ENCODE data around the gene CLUH.

The CLUH gene, protein sequence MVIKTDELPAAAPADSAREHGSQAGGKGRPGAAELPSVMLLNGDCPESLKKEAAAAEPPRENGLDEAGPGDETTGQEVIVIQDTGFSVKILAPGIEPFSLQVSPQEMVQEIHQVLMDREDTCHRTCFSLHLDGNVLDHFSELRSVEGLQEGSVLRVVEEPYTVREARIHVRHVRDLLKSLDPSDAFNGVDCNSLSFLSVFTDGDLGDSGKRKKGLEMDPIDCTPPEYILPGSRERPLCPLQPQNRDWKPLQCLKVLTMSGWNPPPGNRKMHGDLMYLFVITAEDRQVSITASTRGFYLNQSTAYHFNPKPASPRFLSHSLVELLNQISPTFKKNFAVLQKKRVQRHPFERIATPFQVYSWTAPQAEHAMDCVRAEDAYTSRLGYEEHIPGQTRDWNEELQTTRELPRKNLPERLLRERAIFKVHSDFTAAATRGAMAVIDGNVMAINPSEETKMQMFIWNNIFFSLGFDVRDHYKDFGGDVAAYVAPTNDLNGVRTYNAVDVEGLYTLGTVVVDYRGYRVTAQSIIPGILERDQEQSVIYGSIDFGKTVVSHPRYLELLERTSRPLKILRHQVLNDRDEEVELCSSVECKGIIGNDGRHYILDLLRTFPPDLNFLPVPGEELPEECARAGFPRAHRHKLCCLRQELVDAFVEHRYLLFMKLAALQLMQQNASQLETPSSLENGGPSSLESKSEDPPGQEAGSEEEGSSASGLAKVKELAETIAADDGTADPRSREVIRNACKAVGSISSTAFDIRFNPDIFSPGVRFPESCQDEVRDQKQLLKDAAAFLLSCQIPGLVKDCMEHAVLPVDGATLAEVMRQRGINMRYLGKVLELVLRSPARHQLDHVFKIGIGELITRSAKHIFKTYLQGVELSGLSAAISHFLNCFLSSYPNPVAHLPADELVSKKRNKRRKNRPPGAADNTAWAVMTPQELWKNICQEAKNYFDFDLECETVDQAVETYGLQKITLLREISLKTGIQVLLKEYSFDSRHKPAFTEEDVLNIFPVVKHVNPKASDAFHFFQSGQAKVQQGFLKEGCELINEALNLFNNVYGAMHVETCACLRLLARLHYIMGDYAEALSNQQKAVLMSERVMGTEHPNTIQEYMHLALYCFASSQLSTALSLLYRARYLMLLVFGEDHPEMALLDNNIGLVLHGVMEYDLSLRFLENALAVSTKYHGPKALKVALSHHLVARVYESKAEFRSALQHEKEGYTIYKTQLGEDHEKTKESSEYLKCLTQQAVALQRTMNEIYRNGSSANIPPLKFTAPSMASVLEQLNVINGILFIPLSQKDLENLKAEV (N-terminal part only)

DNA sequence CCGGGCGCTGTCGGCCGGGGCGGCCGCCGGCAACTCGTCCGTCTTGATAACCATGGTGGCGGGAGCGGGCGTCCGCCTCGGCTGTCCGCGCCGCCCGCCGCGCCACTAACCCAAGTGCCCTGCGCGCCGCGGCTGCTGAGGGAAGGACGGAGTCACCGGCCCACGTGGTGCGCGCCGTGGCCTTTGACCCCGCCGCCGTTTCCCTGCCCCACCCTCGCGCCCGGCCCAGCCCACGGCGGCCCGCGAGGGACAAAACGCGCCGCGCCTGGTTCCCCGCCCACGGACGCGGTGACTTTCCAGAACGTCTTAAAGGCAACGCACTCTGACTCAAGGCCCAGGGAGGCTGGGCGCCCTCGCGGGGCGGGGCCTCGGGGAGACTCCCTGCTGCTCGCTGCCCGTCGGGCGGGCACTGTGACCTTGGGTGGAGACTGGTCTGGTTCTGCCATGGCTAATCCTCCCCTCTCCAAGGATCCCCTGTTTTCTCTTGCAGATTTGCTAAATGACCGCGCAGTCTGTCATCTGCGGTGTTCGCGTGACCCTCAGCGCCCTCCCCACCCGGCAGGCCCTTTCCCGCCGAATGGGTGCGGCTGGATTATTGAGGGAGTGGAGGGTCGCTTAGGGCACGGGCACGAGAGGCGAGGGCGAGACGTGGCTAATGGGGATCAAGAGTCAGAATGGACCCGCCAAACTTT is at the start of gene CLUH:
Gene CLUH (minus strand): TSS at position 157 of the 692 bp plus-strand sequence. CDS start 103 bp downstream, at position 54.
- DNase-seq (ENCODE audit: insufficient read length, low spot score) (peak; percentile 99), FAIRE-seq (peak; percentile 98)

DNA sequence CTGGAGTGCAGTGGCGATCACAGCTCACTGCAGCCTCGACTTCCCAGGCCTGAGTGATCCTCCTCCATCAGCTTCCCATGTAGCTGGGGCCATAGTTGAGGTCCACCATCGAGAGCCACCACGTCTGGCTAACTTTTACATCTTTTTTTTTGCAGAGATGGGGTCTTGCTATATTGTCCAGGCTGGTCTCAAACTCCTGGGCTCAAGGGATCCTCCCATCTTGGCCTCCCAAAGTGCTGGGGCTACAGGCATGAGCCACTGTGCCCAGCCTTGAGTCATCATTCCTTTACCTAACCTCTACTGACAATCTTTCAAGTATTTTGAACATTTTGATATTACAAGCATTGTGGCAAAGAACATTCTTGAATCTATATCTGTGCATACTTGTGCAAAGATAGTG is 47.3 kb upstream of the CLUH start:
- FAIRE-seq: no peak
- DNase-seq (ENCODE audit: insufficient read length, low spot score): no peak

DNA sequence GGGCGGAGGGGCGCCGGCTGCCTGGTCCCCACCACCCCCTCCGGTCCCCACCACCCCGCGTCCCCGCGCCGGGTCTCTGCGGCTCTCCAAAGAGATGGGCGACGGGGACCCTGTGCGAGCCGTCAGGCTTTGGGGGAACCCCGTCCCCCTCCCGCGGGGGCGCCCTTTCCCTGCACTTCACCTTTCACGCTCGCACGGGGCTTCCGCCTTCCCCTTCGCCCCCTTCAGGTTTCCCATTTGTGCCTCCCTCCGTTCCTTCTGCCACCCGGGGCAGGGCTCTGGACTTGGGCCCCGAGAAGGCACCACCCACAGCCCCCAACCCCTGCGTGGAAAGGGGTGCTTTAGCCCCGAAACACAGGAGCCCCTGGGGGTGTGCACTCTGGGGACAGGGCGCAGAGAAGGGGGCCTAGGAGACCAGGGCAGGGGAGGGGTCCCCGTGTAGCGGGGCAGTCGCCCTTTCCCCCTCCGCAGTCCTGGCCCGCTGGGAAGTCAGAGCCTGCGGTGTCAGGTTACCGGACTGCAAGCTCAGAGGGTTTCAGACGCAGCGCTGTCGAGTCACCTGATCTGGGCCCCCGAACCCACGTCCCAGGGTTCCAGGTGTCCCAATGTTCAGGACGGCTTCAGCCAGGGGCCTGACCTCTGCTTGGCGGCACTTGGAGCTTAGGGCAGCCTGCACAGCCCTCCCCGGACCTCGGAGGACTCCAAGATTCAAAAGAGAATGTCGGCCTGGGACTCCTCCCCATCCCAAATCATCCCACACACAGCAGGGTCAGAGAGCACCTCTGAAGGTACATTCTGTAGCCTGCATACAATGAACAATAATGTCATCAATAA is 44.5 kb upstream of the CLUH start:
- DNase-seq (ENCODE audit: insufficient read length, low spot score) (no peak), FAIRE-seq (no peak)

DNA sequence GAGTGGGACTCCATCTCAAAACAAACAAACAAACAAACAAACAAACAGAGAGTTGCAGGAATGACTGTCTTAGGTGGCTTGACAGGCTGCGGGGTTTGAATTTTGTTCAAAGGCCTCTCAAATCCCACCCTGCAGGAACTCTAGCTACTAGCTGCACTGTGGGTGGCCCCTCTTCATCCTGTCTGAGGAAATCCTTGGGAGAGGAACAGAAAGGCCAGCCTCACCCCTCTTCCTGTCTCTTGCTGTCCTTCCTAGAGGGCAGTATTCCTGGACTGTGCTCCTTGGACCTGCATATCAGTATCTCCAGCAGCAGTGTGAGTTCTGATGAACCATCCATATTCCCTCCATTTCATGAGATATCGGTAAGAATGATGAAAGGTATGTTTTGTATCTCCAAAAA is 39.9 kb upstream of the CLUH start:
- DNase-seq (ENCODE audit: insufficient read length, low spot score) (no peak), FAIRE-seq (no peak)

DNA sequence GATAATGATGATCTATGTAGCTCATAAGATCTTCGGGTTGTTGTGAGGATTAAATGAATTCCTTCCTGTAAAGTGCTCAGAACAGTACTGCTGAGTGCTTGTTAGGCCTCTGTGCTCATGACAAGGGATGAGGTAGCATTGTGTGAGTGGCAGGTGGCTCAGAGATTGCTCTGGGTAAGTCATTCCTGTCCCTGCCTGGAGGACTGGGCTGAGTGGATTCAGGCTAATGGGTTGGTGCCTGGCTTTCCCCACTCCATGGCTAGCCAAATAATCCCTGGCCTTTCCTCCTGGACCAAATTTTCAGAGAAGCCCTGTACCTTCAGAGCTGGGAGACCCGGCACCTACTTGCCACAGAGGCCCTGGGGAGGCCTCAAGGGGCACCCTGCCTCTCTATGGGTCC is 39.2 kb upstream of the CLUH start:
- FAIRE-seq (no peak), DNase-seq (ENCODE audit: insufficient read length, low spot score) (no peak)

DNA sequence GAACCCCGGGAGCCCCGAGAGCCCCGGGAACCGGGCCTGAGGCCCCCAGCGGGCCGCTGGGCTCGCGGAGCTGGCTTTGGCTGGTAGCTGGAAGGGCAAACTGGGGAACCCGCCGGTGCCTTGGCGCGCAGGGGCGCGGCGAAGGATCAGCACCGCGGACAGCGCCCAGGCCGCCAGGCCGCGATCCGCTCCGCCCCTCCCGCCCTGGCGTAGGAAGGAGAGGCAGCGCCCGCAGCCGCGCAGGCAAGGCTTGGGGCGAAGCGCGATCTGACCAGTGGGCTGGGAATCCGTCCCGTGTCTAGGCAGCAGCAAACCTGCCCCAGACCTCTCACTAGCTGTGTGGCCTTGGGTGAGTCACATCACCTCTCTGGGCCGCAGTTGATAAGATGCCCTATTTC is 38.2 kb upstream of the CLUH start:
- FAIRE-seq (no peak), DNase-seq (ENCODE audit: insufficient read length, low spot score) (peak; percentile 97)

DNA sequence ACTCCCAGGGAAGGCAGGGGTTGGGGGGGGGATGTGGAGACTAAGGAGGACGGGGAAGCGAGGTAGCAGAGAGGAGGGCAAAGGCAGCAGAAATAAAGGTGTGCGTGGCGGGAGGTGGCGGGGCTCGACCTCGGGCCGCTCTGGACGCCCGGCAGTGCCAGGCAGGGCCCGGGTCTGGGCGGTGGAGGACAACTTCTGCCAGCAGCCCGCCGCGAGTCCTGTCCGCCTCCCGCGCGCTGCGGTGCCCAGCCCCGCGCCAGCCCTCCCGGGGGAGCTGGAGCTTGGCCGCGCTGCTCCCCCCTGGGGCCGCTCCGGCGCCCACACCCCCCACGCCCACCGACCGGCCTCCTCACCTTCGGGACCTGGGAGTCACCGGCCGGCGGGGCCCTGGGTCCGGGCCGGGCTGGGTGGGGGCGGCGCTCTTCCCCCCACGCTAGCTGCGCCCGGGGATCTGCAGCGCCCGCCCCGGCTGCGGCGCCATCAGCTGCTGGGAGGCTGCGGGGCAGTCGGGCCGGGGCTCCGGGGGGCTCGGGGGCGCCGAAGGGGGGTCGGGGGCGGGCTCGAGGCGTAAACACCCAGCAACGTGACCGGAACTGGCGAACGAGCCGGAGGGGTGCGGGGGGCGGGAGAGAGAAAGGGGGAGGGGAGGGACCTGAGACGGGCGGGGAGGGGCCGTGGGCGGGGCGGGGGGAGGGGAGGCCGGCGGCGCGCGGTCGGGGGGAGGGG is 37.7 kb upstream of the CLUH start, which contains the start of gene CCDC92B:
Gene CCDC92B (minus strand): TSS at position 595 of the 726 bp plus-strand sequence. CDS start 14,507 bp downstream, outside the sequence.
- FAIRE-seq (no peak), DNase-seq (ENCODE audit: insufficient read length, low spot score) (no peak)

DNA sequence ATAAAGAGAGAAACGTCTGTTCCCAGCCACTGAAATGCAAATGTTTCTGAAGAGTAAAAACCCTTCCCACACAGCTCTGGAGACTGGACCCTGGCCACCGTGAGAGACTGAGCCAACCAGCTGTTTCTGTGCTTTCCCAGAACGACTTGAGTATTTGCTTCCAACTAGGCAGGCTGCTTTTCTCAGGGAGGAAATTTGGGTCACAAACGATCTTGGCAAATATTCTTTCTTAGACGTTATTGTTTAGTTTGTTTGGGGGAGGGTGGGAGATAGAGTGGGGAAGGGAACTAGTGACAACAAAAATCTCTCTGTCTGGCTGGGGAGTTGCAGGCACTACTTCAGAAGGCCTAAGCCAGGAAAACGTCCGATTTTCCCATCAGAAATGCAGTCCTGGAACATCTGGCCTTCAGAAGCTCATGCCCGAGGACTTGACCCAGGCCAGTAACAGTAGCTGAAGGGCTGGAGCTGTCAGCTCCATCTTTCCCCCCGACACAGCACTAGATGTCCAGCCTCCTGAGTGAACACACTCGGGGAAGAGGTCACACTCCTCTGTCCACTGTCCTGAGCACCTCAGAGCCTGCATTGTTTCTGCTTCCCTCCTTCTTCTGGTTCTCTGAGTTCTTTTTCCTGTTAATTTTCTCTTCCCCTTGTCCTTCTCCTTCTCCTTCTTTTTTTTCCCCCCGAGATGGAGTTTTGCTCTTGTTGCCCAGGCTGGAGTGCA is 33.9 kb upstream of the CLUH start:
- DNase-seq (ENCODE audit: insufficient read length, low spot score) (no peak), FAIRE-seq (no peak)

DNA sequence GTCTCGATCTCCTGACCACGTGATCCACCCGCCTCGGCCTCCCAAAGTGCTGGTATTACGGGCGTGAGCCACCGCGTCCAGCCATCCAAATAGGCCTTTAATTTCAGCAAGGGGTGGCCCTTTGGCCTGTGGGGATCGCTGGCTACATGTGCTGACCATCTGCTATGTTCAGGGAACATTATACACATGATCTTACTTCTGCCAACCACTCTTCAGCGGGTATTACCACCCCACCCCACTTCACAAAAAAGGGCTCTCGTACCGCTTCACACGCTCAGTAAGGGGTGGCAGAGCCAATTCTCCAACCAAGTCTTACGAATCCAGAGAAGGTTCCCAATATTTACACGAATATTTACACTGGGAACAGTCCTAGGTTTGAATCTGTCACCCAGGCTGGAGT is 26.1 kb upstream of the CLUH start:
- DNase-seq (ENCODE audit: insufficient read length, low spot score) (no peak), FAIRE-seq (no peak)

DNA sequence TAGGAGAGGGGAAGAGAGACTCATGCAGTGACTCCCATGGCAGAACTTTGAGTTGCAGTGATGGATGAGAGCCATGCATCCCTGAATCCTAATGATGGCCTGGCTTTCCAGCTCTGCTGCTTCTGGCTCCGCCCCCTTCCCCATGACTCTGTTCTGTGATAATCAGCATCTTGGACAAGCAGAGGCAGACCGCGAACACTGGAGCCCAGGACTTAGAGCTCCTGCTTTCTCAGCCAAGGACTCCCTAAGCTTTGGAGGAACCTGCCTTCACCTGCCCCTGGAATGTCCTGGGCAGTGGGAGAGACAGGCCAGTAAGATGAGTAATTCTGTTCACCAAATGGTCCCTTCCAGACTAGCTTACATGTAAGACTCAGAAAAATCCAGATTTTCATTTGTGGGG is 25.4 kb upstream of the CLUH start:
- DNase-seq (ENCODE audit: insufficient read length, low spot score) (no peak), FAIRE-seq (no peak)

DNA sequence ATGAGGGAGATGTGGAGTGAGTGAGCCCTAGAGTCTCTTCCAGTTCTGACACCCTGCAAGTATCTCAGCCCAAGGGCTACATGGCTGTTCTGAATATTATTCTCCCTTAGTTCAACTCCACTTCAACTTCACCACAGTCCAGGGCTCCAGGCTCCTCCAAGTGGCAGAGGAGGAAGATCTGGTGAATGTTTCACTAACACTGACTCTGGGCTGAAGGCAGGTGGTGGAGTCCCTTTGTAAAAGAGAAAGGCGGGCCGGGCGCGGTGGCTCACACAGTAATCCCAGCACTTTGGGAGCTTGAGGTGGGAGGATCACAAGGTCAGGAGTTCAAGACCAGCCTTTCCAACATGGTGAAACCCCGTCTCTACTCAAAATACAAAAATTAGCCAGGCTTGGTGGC is 24.3 kb upstream of the CLUH start:
- DNase-seq (ENCODE audit: insufficient read length, low spot score): no peak
- no peak for FAIRE-seq

DNA sequence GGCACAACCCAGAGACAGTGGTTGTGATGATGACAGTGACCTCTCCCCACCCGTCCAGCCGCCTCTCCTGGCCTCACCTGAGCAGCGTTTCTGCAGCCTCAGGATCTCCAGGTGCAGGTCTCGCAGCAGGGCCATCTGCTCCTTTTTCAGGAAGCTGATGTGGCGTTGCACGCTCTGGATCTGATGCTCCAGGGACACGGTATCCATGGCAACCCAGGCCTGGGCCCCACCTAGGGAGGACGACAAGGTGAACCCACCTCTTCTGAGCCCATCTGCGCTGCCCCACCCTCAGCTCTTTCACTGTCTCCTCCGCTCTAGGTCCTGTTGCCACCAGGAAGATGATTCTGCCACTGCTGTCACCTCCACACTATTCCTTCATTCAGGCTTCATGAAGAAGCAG is 23.4 kb upstream of the CLUH start:
- FAIRE-seq: no peak
- DNase-seq (ENCODE audit: insufficient read length, low spot score): no peak

DNA sequence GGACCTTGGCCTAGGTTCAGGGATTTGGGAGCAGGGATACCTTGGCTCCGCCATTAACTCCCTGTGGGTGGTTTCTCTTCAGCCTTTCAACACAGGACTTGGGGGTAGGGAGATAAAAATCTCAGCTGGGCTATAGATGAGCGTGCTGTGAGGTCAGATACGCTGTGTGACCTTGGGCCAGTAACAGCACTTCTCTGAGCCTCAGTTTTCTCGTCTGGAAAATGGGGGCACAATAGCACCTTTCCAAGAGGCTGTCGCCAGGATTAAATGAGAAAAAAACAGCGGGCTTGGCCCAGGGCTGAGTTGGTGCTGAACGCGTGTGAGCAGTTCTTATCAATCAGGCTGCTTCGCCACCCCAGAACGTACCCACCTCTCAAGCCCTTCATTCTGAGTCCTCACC is 20.2 kb upstream of the CLUH start:
- no peak for DNase-seq (ENCODE audit: insufficient read length, low spot score)
- no peak for FAIRE-seq

DNA sequence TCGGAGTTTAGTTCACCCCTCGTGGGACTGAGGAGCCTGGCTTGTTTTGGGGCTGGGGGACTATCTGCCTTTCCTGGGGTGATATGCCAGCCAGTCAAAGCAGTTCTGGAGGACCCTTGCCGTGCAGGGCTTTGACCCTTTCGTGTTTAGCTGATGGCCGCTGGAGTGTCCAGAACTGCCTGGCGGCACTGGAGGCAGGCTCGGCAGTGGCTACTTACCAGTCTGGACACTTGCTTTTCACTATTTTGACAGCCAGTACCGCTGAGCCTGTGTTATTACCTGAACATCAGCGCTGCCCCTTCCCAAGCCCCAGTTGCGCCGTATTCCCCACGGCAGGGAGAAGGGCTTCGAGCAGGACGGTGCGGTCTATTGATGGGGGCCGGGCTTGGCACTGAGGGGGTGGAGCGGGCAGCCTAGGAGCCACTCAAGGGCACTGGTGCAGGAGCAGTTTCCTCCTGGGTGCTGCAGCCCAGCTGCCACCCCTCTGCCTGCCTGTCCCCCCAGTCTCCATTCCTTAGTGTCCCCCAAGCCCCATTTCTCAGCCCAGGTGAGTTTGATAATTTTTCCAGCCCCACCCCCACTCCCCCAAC is 19.3 kb upstream of the CLUH start:
- DNase-seq (ENCODE audit: insufficient read length, low spot score) (no peak), FAIRE-seq (no peak)

DNA sequence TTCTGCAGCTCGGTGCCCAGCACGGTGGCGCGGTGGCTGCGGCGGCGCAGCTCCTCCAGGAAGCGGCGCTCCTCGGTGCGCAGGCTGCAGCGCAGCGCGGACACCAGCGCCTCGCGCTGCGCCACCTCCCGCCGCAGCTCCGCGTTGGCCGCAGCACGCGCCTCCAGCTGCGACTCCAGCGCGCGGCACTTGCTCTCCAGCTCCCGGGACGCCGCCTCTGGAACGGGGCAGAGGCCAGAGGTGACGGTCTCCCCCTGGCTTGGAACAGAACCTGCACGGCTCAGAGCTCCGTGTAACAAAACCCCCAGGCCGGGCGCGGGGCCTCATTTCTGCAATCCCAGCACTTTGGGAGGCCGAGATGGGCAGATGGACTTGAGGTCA is 13.2 kb upstream of the CLUH start:
- FAIRE-seq (no peak), DNase-seq (ENCODE audit: insufficient read length, low spot score) (no peak)

DNA sequence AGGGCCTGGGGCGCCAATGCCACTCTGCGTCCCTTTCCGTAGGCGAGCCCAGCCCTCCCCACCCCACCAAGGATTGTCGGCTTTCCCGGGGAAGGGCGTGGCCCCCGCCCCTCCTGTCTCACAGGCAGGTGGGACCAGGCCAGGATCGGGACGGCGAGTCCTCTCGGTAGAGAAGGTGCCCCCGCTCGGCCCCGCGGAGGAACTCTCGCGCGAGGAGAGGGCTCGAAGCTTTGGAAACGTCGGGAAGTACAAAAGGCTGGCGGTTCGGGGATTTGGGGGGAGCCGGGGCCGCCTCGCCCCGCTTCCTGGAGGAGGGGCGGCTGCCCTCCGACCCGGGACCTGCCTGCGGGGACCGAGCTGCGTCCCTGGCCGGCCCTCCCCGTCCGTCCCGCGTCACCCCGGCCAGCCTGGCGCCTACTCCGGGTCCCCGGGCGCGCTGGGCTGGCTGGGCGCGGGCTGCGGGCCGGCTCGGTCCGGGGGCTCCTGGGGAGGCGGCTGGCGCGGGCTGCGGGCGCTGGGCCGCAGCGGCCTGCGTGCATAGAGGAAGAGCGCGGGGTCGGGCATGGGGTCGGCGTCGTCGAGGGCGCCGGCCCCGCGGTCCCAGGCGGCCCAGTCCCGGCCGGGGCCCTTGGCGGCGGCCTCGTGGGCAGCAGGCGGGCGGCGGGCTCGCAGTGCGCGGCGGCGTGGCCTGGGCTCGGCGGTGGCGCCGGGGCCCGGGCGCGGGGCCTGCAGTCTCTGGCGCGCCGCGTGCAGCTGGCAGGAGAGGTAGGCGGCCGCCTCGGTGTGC is 12.6 kb upstream of the CLUH start:
- DNase-seq (ENCODE audit: insufficient read length, low spot score): no peak
- no peak for FAIRE-seq

DNA sequence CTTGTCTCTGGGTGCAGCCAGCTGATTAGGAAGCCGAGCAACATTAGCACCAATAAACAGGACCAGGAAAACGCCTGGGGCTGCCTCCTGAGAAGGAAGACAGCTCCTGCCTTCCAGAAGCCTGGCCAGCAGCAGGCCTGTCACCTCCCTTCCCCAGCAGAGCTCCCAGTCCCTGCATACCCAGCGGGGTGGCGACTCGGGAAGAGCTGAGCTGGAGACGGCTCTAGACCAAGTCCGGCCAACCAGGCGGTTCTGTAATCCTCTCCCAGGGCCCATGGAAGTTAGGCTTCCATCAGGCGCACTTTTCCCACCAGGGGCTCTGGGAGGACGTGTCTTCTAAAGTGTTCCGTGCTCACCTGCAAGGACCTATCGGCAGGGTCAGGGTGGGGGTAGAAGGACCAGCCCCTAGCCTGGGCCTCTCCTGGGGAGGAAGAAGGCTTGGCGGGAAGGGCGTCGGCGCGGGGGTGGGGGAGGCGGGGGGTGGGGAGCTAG is 12.0 kb upstream of the CLUH start:
- DNase-seq (ENCODE audit: insufficient read length, low spot score): no peak
- no peak for FAIRE-seq
